Subcutaneous adipose tissue (tissue), 4 donors: ENCODE results near the gene NFIB. TPM values are rescaled to one million over a fixed set of nuclear protein-coding genes. Genes with fewer than 3 reads are reported as not detected.

Experiments used
- CTCF ChIP-seq: fragments of 450-650 bp; IDR thresholded peaks from one replicate; pipeline ENCODE4 v1.5.1; 2016; ENCODE audit warnings: low read depth, mild to moderate bottlenecking, control low read depth, antibody characterized with exemption, moderate library complexity
- total RNA-seq, 4 donors: library from RNA; depleted of rRNA; stranded (reverse); fragments of >200 nt; gene quantifications; one replicate each; pipeline ENCODE4 v1.1.0, GENCODE V29; 2016

NFIB gene
- total RNA-seq, 4 donors from 2014 or later: 79.2 to 215 (median 126) TPM

- TF ChIP-seq CTCF: no peak
These were observed 34.3 kb downstream of the NFIB start for GRCh38 chr9:14279671-14280070.

GRCh38 chr9:14278291-14278721 is 35.6 kb downstream of the NFIB start:
- no peak for TF ChIP-seq CTCF

GRCh38 chr9:14277761-14278160 is 36.2 kb downstream of the NFIB start:
- no peak for TF ChIP-seq CTCF

- no peak for TF ChIP-seq CTCF
These were observed 36.7 kb downstream of the NFIB start for GRCh38 chr9:14277244-14277643.

- no peak for TF ChIP-seq CTCF
These were observed 38.6 kb downstream of the NFIB start for GRCh38 chr9:14275331-14275730.

GRCh38 chr9:14273696-14274121 is 40.2 kb downstream of the NFIB start:
- TF ChIP-seq CTCF: no peak

- TF ChIP-seq CTCF: no peak
These were observed 40.9 kb downstream of the NFIB start for GRCh38 chr9:14272927-14273528.
